NCI-H187 treated with DMSO at 0.1 percent for 48 hours (cell line): ENCODE data around the gene FZD7.

Experiments used
- DNase-seq: peaks from one replicate; lab custom pipeline; 2025; lab: John Stamatoyannopoulos, UW

Gene FZD7

GRCh38 chr2:202014318-202014717 lies 19.3 kb upstream of the FZD7 start:
- DNase-seq: no peak

DNA sequence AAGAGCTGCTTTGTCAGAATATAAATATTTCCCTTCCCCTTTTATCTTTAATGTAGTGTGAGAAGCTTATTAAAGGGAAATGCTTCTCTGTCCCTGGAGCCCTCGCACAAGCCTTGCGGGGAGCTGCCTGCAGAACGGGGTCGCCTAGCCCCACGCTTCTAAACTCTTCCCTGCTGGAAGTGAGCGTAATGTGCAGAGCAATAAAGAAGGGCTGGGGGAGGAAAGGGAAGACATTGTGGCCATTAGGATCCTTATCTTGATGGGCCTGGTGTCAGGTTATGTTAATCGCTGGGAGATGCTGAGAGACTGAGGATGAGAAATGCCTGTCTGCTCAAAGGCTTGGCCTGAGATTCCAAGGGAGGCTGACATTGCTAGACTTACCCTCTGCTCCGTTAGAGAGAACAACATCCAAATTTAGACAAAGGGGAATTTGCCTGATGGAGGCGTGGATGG lies 18.9 kb upstream of the FZD7 start:
- no peak for DNase-seq

DNA sequence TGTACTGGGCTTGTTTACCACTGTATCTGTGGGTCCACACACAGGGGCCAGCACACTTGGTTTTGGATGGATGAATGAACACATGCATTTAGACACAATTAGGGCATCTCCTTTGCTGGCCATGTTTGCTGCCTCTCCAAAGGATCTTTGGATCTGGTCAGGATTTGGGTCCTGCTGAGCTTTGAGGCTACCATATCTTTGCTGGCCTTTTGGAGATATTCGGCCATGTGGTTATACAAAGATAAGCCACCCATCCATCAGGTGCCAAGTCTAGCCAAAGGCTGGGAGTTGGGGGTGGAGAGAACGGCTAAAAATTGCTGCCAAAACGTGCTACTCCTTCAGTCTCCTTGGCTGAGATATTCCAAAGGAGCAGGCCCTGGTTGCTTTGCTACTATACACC lies 18.2 kb upstream of the FZD7 start:
- no peak for DNase-seq

DNA sequence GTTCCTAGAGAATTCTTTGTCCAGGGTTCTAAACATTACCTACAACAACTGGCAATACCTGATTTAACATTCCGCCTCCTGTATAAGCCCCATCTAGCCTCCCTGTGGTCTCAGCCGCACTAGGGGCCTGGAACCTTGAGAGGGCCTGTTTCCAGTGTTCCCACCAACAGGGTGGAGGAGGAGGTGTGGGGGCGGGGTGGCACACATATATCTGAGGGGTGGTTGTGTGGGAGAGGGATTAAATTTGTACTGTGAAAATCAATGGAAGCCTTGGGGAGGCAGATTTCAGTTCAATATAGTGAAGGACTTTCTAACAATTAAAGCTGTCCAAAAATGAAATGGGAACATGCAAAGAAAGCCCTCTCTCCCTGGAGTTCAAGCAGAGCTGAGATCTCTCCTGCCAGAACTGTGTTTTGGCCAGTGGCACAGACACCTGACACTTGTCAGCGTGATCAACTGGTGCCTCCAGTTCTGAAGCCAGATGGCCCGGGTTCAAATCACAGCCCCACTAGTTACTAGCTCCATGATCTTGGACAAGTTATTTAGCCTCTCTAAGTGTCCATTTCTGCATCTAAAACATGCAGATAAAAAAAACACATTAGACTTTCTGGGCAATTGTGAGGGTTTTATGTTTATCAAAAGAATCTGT lies 17.0 kb upstream of the FZD7 start:
- DNase-seq: no peak

GRCh38 chr2:202017940-202018339 lies 15.7 kb upstream of the FZD7 start:
- DNase-seq: no peak

DNA sequence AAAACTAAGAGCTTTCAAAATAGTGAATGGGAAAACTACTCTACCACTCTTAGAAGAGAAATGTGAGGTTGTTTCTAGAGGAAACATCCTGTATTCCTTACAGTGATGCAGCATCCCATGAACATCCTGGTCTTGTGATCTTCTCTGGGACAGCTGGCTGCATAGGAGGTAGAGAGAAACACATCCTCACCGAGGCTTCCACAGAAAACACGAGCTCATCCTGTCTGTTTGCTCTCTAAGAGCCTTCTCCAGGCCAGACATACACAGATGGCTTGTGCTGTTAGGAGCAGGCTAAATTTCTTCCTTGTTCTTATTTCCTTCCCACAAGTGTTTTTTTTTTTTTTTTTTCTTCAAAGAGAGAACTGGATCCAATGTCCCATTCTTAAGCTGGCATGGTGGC lies 14.7 kb upstream of the FZD7 start:
- DNase-seq: no peak

DNA sequence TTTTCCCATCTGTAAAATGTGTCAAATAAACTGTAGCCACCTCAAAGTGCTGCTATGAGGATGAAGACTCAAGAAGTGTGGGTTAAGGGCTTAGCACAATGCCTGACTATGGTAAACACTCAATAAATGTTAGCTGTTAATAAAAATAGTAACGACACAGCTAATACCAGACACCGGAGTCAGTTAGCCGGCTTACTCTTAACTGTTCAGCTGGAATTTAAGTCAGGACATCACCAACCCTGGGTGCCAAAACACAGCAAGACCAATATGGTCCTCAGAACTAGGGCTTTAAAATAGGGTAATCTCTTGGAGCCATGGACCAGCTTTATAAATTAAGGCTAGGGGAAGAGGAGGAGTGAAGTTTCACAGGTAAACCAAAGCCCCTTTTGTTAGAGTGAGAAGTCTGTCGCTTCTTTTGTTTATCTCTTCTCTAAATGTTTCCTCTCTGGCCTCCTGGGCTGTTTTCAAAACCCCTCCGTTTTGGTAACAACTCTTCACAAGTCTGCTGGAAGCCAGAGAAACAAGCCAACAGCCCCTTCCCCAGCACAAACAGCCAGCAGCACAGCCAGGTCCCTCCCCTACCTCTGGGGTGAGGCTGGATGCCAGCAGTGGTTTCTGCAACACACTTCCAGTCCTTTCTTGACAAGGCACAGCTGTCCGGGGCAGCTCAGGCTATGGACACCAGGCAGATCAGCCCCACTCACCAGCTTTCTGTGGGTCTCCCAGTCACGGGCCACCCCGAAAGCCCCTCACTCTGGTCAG lies 13.8 kb upstream of the FZD7 start:
- DNase-seq: no peak

DNA sequence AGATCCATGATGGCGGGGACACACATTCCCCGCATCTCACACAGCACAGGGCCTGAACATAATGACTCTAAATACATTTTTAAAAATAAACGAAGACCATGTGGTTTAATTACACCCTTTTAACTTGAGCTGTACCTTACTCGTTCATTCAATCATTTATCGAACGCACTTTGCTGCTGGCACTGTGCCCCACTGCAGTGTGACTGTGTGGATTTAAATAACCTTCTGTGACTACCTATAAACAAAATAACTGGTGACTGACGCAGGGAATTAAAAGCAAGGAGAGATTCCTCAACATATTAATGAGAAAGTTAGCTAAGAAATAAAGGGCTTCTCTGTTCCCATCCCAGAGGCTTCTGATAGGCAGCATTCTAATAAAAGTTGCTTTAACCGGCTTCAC lies 10.9 kb upstream of the FZD7 start:
- no peak for DNase-seq

GRCh38 chr2:202023198-202023903 lies 10.3 kb upstream of the FZD7 start:
- DNase-seq: no peak

DNA sequence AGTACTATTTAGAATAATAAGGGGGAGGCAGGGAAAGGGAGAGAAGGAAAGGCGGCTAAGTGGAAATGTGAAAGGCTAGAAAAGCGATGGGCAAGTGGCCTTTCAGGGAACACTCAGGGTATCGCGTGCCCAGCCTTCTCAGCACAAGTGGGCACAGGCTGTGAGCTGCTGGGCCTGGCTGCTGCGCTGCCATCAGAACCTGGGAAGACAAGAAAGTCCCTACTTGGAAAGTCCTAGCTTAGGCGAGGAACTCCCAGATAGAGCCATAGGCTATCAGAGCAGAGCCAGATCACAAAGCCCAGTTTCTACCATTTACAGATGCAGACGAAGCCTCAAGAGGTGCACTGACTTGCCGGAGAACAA lies 9.8 kb upstream of the FZD7 start:
- peak; percentile 44 for DNase-seq

DNA sequence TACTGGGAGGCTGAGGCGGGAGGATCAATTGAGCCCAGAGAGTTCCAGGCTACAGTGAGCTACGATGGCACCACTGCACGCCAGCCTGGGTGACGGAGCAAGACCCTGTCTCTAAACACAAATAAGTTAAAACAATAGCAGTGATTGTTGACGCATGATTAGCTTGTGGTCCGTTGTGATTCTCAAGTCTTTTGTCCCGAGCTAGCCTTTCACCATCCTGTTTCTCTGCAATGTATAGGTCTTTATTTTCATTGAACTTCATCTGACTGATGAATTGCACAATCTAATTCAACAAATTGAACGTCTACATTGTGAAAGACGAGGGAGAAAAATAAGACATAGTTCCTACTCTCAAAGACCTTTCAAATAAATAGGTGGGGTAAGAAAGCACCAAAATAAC lies 8.8 kb upstream of the FZD7 start:
- no peak for DNase-seq

DNA sequence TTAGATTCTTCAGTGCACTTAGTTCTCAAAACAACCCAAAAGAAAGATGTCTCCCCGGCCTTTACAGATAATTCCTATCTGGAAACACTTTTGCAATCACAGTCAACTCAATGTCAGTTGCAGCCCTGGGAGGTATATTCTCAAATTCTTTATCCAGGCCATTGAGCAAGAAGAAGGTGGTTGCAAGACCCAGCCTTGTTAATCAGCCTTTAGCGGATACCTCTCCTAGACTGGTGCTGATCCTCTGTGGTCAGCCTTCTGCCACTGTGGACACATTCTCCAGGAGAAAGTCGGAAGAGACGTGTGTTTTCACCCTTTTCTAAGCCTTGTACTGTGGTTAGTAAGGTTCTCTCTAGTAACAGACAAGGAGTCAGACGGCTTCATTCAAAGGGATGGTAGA lies 7.8 kb upstream of the FZD7 start:
- DNase-seq: no peak

GRCh38 chr2:202026507-202026906 lies 7.1 kb upstream of the FZD7 start:
- no peak for DNase-seq

DNA sequence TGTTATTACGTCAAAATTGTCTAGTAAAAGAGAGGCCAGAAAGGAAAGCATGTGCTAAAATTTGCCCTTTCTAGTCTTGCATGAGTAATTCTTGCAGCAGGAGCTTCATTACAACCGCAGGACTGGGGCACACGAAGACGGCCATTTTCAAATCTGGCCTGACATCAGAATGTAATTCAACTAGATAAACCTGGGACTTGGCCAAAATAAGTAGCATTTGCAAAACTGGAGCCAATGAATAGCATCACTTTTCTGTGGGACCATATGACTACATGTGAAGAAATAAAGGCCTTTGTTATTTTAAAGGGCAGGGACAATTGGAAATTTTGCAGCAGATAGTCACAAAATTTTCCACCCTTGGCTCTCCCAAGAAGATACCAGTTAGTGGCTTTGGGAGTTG lies 3.0 kb upstream of the FZD7 start:
- no peak for DNase-seq

DNA sequence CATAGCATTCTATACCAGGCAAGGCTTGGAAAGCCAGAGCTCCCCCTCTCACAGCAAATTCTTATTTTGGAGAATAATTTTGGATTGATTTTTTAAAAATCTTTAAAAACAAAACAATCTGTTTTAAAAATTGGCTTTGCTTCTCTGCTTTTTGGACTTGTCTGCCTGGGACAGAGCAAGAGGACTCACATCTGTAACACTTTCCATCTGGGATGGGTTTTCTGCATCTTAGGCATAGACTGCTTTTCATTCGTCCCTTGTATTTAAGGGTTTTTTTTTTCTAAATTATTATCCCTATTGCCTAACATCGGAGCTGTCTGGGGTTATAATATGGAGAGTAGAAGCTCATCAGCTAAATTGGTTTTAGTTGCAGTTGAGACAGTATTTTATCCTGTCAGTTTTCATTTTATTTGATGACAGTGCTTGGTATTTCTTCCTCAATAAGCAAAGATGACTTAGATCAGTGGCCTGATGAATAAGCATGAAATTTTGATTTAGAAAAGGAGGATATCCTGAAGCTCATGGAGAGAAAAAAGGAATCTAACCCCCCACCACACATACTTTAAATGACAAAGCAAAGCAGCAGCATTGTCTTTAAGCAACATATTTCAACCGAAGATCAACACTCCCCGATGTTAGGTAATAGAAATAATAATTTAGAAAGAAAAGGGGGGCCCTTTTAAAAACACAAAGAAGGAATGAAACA lies 2.3 kb upstream of the FZD7 start:
- no peak for DNase-seq

DNA sequence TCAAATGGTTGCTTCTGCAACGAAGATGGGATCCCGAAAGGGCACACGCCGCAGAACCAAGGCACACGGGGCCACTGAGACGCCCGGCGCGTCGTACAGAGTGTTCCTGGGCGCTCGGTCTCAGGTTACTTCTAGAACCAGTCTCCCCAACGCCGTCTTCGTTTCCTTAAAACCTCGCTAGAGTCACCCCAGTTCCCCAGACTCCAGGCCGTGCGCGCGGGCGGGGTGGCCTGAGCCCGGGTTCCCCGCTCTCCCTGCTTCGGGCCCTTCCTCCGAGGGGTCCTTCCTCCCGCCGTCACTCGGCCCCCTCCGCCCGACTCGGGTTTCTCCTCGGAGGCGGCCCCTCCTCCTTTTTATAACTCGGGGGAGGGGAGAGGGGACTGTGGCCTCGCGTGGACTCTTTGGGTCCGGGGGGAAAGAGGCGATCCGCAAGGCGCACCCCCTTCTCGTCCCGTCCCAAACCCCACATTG lies 774 bp upstream of the FZD7 start:
- no peak for DNase-seq

DNA sequence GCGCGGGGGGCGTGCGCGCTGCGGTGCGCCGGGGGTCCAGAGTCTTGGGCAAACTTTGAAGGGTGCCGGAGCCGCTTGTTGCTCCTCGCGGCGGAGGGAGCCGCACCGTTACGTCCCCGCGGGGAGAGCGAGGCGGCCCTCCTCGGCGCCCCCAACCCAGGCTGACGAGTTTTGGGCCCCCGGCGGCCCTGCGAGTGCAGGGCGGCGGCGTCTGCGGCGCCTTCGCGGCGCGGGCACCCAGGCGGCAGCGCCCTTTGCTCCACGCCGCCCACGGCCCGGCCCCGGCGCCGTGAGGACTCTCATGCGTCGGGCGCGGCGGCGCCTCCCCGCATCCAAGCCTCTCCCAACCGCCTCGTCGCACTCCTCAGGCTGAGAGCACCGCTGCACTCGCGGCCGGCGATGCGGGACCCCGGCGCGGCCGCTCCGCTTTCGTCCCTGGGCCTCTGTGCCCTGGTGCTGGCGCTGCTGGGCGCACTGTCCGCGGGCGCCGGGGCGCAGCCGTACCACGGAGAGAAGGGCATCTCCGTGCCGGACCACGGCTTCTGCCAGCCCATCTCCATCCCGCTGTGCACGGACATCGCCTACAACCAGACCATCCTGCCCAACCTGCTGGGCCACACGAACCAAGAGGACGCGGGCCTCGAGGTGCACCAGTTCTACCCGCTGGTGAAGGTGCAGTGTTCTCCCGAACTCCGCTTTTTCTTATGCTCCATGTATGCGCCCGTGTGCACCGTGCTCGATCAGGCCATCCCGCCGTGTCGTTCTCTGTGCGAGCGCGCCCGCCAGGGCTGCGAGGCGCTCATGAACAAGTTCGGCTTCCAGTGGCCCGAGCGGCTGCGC lies 814 bp downstream of the FZD7 start:
- DNase-seq: no peak

GRCh38 chr2:202035089-202035940 lies 1.7 kb downstream of the FZD7 start:
- no peak for DNase-seq

GRCh38 chr2:202035941-202036372 lies 2.3 kb downstream of the FZD7 start:
- no peak for DNase-seq

GRCh38 chr2:202036601-202037037 lies 3.0 kb downstream of the FZD7 start:
- DNase-seq: no peak

- no peak for DNase-seq
These were observed 3.4 kb downstream of the FZD7 start for GRCh38 chr2:202037086-202037485.
